Measurements from ENCODE around the gene ATP9A. TPM values are rescaled to one million over a fixed set of nuclear protein-coding genes. Genes with fewer than 3 reads are reported as not detected.

Gene ATP9A
- total and polyA plus RNA-seq, 2 donors (not counting 3 experiments of a cell fraction or from before 2014, with no cell fraction given), result 20.9 to 41.5 TPM

GRCh38 chr20:51633430-51633829 is 134.8 kb downstream of the ATP9A start:
- CTCF ChIA-PET, result no interaction called here
- POLR2A ChIA-PET, result no interaction called here

More at GRCh38 chr20:51633430-51633829, 134.8 kb downstream of the ATP9A start:
- H3K79me2 ChIP-seq (ENCODE audit: control insufficient read depth, insufficient read depth, low read length), result no peaks in the 10 kb centered on the region
- dilution Hi-C loops (cut with MboI; ENCODE audit: extremely low pct_ligation_motif_present, low sequenced_read_pairs), result no loop called here
- H3K4me2 ChIP-seq (ENCODE audit: insufficient read depth, low read length), result no peak overlapping the region
- no peak overlapping the region for H3K9ac ChIP-seq (replicated peaks; ENCODE audit: extremely low read depth, insufficient read depth, low read length)
- H3K27me3 ChIP-seq (ENCODE audit: control insufficient read depth in 2 of 2, insufficient read depth in 2 of 2, low read length in 2 of 2), result no peaks in the 10 kb centered on the region
- H3K4me3 ChIP-seq (replicated peaks in 1 of 3; ENCODE audit: insufficient read depth in 1 of 3, low read depth in 1 of 3, low read length in 3 of 3), result no peak overlapping the region
- intact Hi-C loops (cut with micrococcal nuclease), result loop anchor here (5.0 kb wide), 1 partner anchor 859 kb away; no protein-coding TSS in a partner anchor
- no peaks in the 10 kb centered on the region for H4K20me1 ChIP-seq (replicated peaks; ENCODE audit: control insufficient read depth, extremely low read depth, insufficient read depth, low read length)
- H3K9me1 ChIP-seq (replicated peaks; ENCODE audit: control insufficient read depth, extremely low read depth, insufficient read depth, low read length), result no peaks in the 10 kb centered on the region
- no peaks in the 10 kb centered on the region for H3K36me3 ChIP-seq (ENCODE audit: control insufficient read depth in 2 of 2, extremely low read depth in 1 of 2, insufficient read depth in 2 of 2, low read length in 2 of 2)
- FAIRE-seq (no peak), DNase-seq (ENCODE audit: low read depth, low spot score) (no peak)
- H3K9me3 ChIP-seq (replicated peaks; ENCODE audit: control insufficient read depth, insufficient read depth, low read length), result no peaks in the 10 kb centered on the region
- H3K4me1 ChIP-seq (ENCODE audit: control insufficient read depth, extremely low read depth, insufficient read depth, low read length), result peaks cover 38% of the 10 kb centered on the region
- no peak for TF ChIP-seq MAX (IDR thresholded peaks at IDR 0.05; ENCODE audit: insufficient read depth, insufficient read length)
- no peak for TF ChIP-seq POLR2A (IDR thresholded peaks at IDR 0.05; ENCODE audit: low read depth, low read length)
- no peak for TF ChIP-seq GATA2 (IDR thresholded peaks at IDR 0.05; ENCODE audit: insufficient read depth, insufficient read length, low read depth, low read length)
- TF ChIP-seq POLR2AphosphoS5 (IDR thresholded peaks at IDR 0.05; ENCODE audit: insufficient read depth, low read depth, low read length), result no peak
- no peak for TF ChIP-seq EZH2 (IDR thresholded peaks at IDR 0.05; ENCODE audit: borderline replicate concordance, low read depth, low read length, severe bottlenecking)
- TF ChIP-seq CTCF (IDR thresholded peaks at IDR 0.05; ENCODE audit: extremely low read depth in 1 of 2, insufficient read depth in 1 of 2, low read depth in 1 of 2, low read length in 2 of 2), result no peak
- no peak overlapping the region for H2AFZ ChIP-seq (ENCODE audit: low read depth, low read length)
- H3K27ac ChIP-seq (ENCODE audit: insufficient read depth, low read depth, low read length), result no peak overlapping the region
- BruUV-seq (replicated peaks), result no TSS peak
